ENCODE results near the gene HSP90AB1.

Gene HSP90AB1

GRCh38 chr6:44265007-44265721 is 18.3 kb downstream of the HSP90AB1 start, which contains the start of gene NFKBIE (continued):
- TF ChIP-seq KLF7 (tag by site-specific recombination; IDR thresholded peaks at IDR 0.05; ENCODE audit: borderline replicate concordance): no peak
- no peak for TF ChIP-seq ZSCAN5A (tag by site-specific recombination; IDR thresholded peaks at IDR 0.05)
- TF ChIP-seq ZNF16 (tag by site-specific recombination; IDR thresholded peaks at IDR 0.05; ENCODE audit: low read depth): no peak
- TF ChIP-seq SP3 (tag by site-specific recombination; IDR thresholded peaks at IDR 0.05): peak; percentile 81
- peak; percentile 59; the same call in 1 of the 2 replicates for TF ChIP-seq ZNF10 (tag by site-specific recombination; IDR thresholded peaks at IDR 0.05)
- no peak for TF ChIP-seq ZNF433 (tag by site-specific recombination; IDR thresholded peaks at IDR 0.05; ENCODE audit: low read depth)
- peak; percentile 97 for TF ChIP-seq GLIS2 (tag by site-specific recombination; IDR thresholded peaks at IDR 0.05)
- TF ChIP-seq TCF7L2 (IDR thresholded peaks at IDR 0.05; ENCODE audit: borderline replicate concordance, low read depth, low read length): no peak
- TF ChIP-seq ZBTB48 (tag by site-specific recombination; IDR thresholded peaks at IDR 0.05): peak; percentile 56; the same call in 1 of the 2 replicates
- TF ChIP-seq, protein P1, sequence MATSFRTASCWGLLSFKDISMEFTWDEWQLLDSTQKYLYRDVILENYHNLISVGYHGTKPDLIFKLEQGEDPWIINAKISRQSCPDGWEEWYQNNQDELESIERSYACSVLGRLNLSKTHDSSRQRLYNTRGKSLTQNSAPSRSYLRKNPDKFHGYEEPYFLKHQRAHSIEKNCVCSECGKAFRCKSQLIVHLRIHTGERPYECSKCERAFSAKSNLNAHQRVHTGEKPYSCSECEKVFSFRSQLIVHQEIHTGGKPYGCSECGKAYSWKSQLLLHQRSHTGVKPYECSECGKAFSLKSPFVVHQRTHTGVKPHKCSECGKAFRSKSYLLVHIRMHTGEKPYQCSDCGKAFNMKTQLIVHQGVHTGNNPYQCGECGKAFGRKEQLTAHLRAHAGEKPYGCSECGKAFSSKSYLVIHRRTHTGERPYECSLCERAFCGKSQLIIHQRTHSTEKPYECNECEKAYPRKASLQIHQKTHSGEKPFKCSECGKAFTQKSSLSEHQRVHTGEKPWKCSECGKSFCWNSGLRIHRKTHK (tag by site-specific recombination; IDR thresholded peaks at IDR 0.05): no peak
- no peak for TF ChIP-seq GLI2 (tag by site-specific recombination; IDR thresholded peaks at IDR 0.05; ENCODE audit: borderline replicate concordance, low read depth)
- TF ChIP-seq MEIS1 (CRISPR knock-in tag; IDR thresholded peaks at IDR 0.05; ENCODE audit: borderline replicate concordance): no peak; the same call in 1 of the 2 replicates
- TF ChIP-seq ZNF585B (tag by site-specific recombination; IDR thresholded peaks at IDR 0.05): no peak
- peak; percentile 71; the same call in 1 of the 2 replicates for TF ChIP-seq ZNF335 (tag by site-specific recombination; conservative IDR thresholded peaks at IDR 0.05)
- TF ChIP-seq ZFHX2 (tag by site-specific recombination; conservative IDR thresholded peaks at IDR 0.05): peak; percentile 38; the same call in 1 of the 2 replicates
- no peak for TF ChIP-seq ZNF341 (tag by site-specific recombination; IDR thresholded peaks at IDR 0.05; ENCODE audit: low read depth)
- TF ChIP-seq BCL6B (tag by site-specific recombination; IDR thresholded peaks at IDR 0.05): no peak
- TF ChIP-seq ZBTB17 (tag by site-specific recombination; IDR thresholded peaks at IDR 0.05): peak; percentile 73
- TF ChIP-seq YY1 (tag by site-specific recombination; IDR thresholded peaks at IDR 0.05): 0 out of 2 replicates have a peak, but pooled peaks have one; percentile 28
- no peak for TF ChIP-seq ZNF658 (tag by site-specific recombination; IDR thresholded peaks at IDR 0.05)
- peak; percentile 44; the same call in 1 of the 2 replicates for TF ChIP-seq ZNF692 (tag by site-specific recombination; IDR thresholded peaks at IDR 0.05)
- TF ChIP-seq SETDB1 (IDR thresholded peaks at IDR 0.05; ENCODE audit: insufficient read length, low read length): no peak
- TF ChIP-seq ZNF660 (tag by site-specific recombination; IDR thresholded peaks at IDR 0.05): peak; percentile 82; the same call in 1 of the 2 replicates
- peak; percentile 87 for TF ChIP-seq GLIS1 (tag by site-specific recombination; IDR thresholded peaks at IDR 0.05)
- TF ChIP-seq ZNF521 (tag by site-specific recombination; IDR thresholded peaks at IDR 0.05): no peak
- TF ChIP-seq, protein P2, sequence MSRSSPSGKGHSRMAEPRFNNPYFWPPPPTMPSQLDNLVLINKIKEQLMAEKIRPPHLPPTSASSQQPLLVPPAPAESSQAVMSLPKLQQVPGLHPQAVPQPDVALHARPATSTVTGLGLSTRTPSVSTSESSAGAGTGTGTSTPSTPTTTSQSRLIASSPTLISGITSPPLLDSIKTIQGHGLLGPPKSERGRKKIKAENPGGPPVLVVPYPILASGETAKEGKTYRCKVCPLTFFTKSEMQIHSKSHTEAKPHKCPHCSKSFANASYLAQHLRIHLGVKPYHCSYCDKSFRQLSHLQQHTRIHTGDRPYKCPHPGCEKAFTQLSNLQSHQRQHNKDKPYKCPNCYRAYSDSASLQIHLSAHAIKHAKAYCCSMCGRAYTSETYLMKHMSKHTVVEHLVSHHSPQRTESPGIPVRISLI (tag by site-specific recombination; IDR thresholded peaks at IDR 0.05): no peak
- 0 out of 2 replicates have a peak, but pooled peaks have one; percentile 60 for TF ChIP-seq IKZF3 (tag by site-specific recombination; IDR thresholded peaks at IDR 0.05)
- TF ChIP-seq MYNN (tag by site-specific recombination; IDR thresholded peaks at IDR 0.05; ENCODE audit: borderline replicate concordance): no peak
- TF ChIP-seq, protein P3, sequence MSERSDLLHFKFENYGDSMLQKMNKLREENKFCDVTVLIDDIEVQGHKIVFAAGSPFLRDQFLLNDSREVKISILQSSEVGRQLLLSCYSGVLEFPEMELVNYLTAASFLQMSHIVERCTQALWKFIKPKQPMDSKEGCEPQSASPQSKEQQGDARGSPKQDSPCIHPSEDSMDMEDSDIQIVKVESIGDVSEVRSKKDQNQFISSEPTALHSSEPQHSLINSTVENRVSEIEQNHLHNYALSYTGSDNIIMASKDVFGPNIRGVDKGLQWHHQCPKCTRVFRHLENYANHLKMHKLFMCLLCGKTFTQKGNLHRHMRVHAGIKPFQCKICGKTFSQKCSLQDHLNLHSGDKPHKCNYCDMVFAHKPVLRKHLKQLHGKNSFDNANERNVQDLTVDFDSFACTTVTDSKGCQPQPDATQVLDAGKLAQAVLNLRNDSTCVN (tag by site-specific recombination; optimal IDR thresholded peaks at IDR 0.05): peak; percentile 62
- TF ChIP-seq ZNF423 (tag by site-specific recombination; IDR thresholded peaks at IDR 0.05): no peak
- 0 out of 2 replicates have a peak, but pooled peaks have one; percentile 42 for TF ChIP-seq ZNF184 (tag by site-specific recombination; IDR thresholded peaks at IDR 0.05)
- no peak for TF ChIP-seq REPIN1 (tag by site-specific recombination; IDR thresholded peaks at IDR 0.05; ENCODE audit: low read depth)
- no peak for TF ChIP-seq ZNF133 (tag by site-specific recombination; IDR thresholded peaks at IDR 0.05)
